ENCODE measurements around the gene TIAM2.
"Not testable (repeated sequence)": the region's sequence is repeated elsewhere in the genome, so short reads cannot be mapped to it uniquely, and the experiment has no call there.

The TIAM2 gene

DNA sequence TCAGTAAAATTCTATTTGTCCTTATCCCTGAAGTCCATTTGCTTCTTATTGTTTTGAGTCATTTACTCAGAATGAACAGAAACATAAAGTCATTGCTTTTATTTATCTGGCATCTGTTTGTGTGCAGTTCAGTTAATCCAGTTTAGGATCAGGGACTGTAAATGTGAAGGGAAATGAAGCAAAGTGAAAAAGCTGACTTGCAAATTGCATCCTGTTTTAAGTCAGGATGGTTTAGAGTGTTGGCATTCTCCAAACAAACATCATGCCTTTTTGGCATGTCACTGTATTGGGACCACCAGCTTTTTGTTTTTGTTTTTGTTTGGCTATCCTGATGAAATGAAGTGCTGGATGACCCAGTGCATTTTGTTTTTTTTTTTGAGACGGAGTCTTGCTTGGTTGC lies 168.5 kb downstream of the TIAM2 start:
- no peak for DNase-seq (ENCODE audit: low read depth, low spot score)

DNA sequence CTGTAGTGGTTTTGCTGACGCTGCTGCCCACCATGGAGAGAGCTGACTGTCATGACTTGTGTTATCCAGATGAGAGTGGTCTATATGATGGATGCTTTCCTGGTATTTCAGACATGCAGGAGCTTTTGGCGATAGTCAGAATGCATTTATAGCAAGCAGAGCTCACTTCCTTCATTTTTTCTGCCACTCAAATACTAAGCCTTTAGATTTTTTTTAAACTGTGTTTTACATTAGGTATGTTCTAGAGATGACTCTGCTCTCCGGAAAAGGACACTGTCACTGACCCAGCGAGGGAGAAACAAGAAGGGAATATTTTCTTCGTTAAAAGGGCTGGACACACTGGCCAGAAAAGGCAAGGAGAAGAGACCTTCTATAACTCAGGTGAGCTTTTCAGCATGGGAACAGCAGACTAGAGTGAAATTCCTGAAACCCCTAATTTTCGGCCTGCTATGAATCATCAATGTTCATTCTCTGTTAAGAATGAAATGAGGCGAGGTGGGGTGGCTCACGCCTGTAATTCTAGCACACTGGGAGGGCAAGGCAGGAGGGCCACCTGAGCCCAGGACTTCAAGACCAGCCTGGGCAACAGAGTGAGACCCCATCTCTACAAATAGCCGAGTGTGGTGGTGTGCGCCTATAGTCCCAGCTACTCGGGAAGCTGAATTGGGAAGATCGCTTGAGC lies 170.1 kb downstream of the TIAM2 start:
- DNase-seq (ENCODE audit: low read depth, low spot score), result no peak

- DNase-seq (ENCODE audit: low read depth, low spot score), result no peak
Observed at GRCh38 chr6:155170519-155170918, 175.4 kb downstream of the TIAM2 start.

GRCh38 chr6:155171109-155171746 lies 176.1 kb downstream of the TIAM2 start:
- peak; percentile 64 for DNase-seq (ENCODE audit: low read depth, low spot score)

DNA sequence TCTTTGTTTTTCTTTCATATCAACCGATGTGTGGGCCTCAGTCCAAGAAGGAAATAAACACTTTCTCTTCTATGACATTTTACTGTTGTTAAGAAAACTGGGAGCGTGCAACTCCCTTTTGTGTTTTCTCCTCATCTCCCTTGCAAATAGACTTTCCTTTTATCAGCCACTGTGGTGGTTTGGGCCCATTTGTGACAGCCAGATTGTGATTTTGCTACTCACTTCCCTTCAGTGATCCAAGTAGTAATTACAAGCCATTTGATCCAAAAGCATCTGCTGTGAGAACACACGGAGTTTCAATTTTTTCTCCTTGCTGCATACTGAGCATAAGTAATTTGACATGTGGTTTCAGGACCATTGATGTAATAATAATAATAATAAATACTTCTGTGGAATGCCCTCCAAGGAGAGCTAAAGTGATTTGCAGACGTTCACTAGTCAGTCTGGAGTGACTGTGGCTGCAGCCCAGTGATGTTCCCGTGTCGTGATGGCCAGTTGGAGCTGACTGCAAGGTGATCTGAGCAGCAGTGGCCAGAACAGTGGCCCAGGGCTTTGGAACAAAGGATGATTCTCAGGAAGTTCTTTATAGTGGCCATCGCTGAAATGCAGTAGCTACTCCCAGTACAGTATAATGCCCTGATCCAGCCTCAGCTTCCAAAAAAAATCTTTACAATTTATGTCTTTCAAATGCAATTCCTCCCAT lies 176.8 kb downstream of the TIAM2 start:
- no peak for DNase-seq (ENCODE audit: low read depth, low spot score)

GRCh38 chr6:155173488-155173887 lies 178.4 kb downstream of the TIAM2 start:
- no peak for DNase-seq (ENCODE audit: low read depth, low spot score)

DNA sequence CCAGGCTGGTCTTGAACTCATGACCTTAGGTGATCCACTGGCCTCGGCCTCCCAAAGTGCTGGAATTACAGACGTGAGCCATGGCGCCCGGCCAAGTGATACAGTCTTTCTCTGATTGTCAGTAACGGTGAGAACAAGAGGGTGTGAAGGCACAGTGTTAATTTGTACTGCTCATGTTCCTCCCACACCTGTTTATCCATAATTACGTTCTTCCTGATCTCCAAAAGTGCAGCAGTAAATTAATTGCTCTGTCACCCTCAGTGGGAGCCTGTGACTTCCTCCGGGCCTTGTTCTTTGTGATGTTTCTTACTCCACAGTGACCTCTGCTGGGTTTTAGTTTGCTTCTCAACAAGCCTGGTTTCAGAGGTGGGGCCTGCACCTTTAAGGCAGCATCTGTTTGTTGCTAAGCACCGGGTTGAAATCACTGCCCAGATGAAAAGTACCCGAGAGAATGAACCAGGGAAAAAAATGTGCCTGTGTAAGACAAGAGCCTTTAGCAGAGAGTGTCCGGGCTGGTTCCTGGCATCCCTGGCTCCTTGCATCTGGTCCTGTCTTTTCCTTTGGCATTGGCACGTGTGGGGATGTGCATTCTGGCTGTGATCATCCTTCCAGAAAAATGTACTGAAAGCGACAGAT lies 179.6 kb downstream of the TIAM2 start:
- peak; percentile 47 for DNase-seq (ENCODE audit: low read depth, low spot score)

DNA sequence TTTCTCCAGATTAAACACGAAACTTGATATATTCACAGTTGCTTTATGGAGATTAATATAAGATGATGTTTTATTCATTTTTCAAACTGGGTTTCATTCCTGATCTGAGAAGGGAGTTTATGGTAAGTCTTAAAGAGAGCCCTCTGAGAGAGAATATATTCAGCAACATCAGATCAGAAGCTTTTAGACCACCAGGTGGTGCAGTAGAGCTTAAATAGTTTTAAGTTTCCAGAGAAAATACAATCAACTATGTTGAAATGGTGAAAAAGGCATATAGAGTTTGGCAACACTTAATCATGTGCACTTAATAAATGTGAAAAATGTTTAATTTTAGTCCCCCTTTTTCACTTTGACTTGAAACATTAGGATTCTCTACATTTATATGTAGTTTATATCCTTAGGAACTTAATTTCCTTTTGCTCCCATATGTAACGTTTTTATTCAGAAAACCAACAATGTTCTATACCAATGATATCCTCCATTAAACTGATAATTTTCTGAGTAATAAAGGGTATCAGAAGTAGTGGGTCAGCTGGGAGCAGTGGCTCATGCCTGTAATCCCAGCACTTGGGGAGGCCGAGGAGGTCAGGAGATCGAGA lies 182.3 kb downstream of the TIAM2 start:
- peak; percentile 18 for DNase-seq (ENCODE audit: low read depth, low spot score)

- no peak for DNase-seq (ENCODE audit: low read depth, low spot score)
Observed at GRCh38 chr6:155181498-155181897, 186.4 kb downstream of the TIAM2 start.

- DNase-seq (ENCODE audit: low read depth, low spot score), result no peak
Observed at GRCh38 chr6:155182103-155182502, 187.0 kb downstream of the TIAM2 start.

DNA sequence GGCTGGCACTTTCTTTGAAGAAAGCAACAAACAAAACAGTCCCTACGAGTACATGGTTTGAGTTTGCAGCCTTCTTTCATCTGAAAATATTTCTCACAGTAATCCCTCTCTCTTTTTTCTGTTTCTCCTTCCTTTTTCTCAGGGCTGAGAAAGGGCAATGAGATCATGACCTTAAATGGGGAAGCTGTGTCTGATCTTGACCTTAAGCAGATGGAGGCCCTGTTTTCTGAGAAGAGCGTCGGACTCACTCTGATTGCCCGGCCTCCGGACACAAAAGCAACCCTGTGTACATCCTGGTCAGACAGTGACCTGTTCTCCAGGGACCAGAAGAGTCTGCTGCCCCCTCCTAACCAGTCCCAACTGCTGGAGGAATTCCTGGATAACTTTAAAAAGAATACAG lies 188.0 kb downstream of the TIAM2 start:
- DNase-seq (ENCODE audit: low read depth, low spot score), result no peak

DNA sequence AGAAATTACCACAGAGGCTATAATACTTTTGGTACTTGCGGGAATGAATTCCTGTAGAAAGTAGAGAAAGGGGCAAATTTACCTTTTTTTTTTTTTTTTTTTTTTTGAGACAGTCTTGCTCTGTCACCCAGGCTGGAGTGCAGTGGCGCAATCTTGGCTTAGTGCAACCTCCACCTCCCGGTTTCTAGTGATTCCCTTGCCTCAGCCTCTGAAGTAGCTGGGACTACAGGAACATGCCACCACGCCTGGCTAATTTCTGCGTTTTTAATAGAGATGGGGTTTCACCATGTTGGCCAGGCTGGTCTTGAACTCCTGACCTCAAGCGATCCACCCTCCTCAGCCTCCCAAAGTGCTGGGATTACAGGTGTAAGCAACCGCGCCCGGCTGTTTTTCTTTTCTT lies 189.9 kb downstream of the TIAM2 start:
- DNase-seq (ENCODE audit: low read depth, low spot score), result not testable (repeated sequence)

DNA sequence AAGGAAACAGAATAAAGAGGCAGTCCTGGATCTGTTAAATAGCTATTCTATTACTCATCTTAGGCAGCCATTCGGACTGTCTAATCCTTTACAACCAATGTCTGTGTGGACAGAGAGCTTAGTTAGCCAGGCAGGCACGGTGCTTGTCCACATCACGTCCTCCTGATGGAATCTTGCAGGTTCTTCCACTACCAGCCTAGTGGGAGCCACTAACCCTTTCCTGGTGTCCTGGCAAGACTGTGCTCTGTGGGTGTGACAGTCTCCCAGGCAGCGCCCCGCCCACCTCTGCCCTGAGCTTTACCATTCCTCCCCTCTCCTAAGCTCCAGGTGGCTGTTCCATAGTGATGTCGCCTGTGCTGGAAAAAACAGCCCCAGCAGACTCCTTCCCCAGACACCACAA lies 190.4 kb downstream of the TIAM2 start:
- no peak for DNase-seq (ENCODE audit: low read depth, low spot score)

DNA sequence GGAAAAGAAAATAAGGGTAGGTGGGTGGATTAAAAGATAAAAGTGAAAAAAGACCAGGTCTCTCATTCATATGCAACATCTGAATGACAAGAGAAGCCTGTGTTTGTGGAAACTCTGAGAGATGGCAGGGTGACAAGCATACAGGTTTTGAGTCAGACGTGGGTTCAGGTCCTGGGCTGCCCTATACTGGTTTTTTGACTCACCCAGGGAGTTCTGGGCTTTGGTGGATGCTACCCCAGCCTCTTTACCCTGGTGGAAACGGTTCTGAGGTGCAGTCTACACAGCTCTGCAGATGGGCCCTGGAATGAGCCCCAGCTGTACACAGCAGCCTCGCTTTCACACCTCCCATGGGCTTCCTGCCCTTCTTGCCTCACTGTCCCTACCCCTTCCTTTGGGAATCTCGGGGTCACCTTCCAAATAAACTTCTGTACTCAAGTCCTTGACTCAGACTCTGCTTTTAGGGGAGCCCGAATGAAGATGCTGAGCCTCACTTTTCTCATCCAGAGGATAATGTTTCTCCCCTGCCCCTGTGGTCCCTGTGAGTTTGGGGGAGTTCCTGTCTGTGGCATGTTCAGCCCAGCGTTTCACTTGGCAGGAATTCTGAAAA lies 191.0 kb downstream of the TIAM2 start:
- DNase-seq (ENCODE audit: low read depth, low spot score), result peak; percentile 18

- no peak for DNase-seq (ENCODE audit: low read depth, low spot score)
Observed at GRCh38 chr6:155187106-155187505, 192.0 kb downstream of the TIAM2 start.

DNA sequence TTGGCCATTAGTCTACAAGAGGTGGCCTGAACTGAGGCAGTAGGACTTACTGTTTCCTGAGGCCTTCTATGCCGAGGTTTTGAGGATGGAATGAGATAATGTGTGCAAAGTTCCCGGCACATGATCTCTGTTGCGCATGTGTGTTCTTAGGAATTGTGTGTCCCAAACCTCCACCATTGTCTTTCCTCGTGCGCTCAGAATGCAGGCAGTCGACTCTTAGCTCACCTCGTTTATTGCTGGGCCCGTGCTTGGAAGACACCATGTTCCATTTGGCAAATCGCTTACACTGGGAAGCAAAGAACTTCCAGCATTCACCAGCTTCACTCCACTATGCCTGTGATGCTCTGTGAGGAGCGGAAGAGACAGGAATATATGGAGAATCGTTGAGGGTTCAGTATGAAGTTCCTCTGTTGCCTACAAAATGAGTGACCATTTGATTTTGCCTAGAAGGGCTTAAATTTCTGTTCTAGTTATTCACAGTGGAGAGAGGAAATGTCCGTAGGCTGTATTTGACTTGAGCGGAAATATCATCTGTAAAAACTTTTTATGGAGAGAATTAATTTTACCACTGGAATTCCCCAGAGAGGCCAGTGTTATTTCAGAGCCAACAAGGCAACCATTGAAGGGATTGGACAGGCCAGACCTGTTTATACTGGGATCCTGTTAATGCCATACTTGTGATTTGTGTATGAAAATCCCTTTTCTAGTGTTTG lies 193.0 kb downstream of the TIAM2 start:
- DNase-seq (ENCODE audit: low read depth, low spot score), result no peak

GRCh38 chr6:155188707-155189496 lies 193.8 kb downstream of the TIAM2 start:
- no peak for DNase-seq (ENCODE audit: low read depth, low spot score)

- no peak for DNase-seq (ENCODE audit: low read depth, low spot score)
Observed at GRCh38 chr6:155190677-155191076, 195.6 kb downstream of the TIAM2 start.

DNA sequence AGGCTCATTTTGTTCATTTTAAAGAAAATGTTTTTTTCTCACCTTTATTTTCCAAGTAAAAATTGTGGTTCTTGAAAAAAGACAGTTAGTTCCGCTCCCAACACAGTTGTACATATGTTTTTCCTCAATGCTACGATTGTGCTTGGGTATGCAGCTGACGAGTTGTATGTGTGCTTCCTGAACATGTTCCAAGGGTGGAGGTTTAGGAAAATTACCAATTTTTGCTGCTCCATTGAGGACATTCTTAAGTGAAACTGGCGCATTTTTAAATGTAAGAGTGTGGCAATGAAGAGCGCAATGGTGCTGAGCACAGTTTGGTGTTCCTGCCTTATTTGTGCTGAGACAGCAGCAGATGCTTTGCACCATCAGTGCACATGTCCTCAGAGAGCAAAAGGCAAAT lies 198.4 kb downstream of the TIAM2 start:
- no peak for DNase-seq (ENCODE audit: low read depth, low spot score)

- DNase-seq (ENCODE audit: low read depth, low spot score), result no peak
Observed at GRCh38 chr6:155194399-155194798, 199.3 kb downstream of the TIAM2 start.

Measured in activated CD4-positive, CD25-positive, alpha-beta regulatory T cell treated with anti-CD3 and anti-CD28 coated beads, Interleukin-2, amount 50 U/mL, for 16 hours (primary cell).